Heart right ventricle (tissue), 16 donors: ENCODE measurements around the gene ALKBH2. TPM values are rescaled to one million over a fixed set of nuclear protein-coding genes. Genes with fewer than 3 reads are reported as not detected.

Experiments used
- ATAC-seq, 8 donors: fragments of 200-7000 bp; cut with Tn5 transposase; one replicate each; pipeline ENCODE4 v1.9.1; 2020; ENCODE audit warnings: mild to moderate bottlenecking in 8 of 8, moderate library complexity in 8 of 8, moderate number of reproducible peaks in 1 of 8
- DNase-seq, 2 donors: peaks; one replicate each; pipeline ENCODE4 v3.0.0-alpha.2; 2020
- H3K27ac ChIP-seq, 10 donors: fragments of 200-600 bp; sonication (generic) in 2 of 10; one replicate each; pipeline versions ENCODE4 v1.5.0 to v1.8.0; 2020 to 2022; ENCODE audit warnings: mild to moderate bottlenecking in 3 of 10
- H3K27me3 ChIP-seq, 7 donors: fragments of 200-600 bp; one replicate each; pipeline ENCODE4 v1.8.0; 2021 to 2022; ENCODE audit warnings: mild to moderate bottlenecking in 2 of 7
- H3K36me3 ChIP-seq, 9 donors: fragments of 200-600 bp; sonication (generic) in 1 of 9; one replicate each; pipeline versions ENCODE4 v1.5.0 to v1.8.0; 2020 to 2022; ENCODE audit warnings: mild to moderate bottlenecking in 2 of 9
- H3K4me1 ChIP-seq, 9 donors: fragments of 200-600 bp; sonication (generic) in 1 of 9; one replicate each; pipeline versions ENCODE4 v1.5.0 to v1.8.0; 2020 to 2022; ENCODE audit warnings: mild to moderate bottlenecking in 4 of 9
- H3K4me3 ChIP-seq, 10 donors: fragments of 200-600 bp; sonication (generic) in 2 of 10; one replicate each; pipeline versions ENCODE4 v1.5.0 to v1.8.0; 2020 to 2022; ENCODE audit warnings: mild to moderate bottlenecking in 7 of 10, moderate library complexity in 2 of 10
- H3K9me3 ChIP-seq, 11 donors: fragments of 200-600 bp in 10 of 11; sonication (generic) in 2 of 11; one replicate each; pipeline versions ENCODE4 v1.5.0 to v1.8.0; 2013 to 2022; ENCODE audit warnings: mild to moderate bottlenecking in 2 of 11, control low read depth in 1 of 11, moderate library complexity in 1 of 11
- WGBS, 2 donors: extraction: QIAGEN DNeasy Blood & Tissue Kit; methylation state at CpG; one replicate each; pipeline ENCODE4 v1.1.7; 2013; ENCODE audit warnings: inconsistent platforms in 1 of 2; 5-methylcytosine and 5-hydroxymethylcytosine counted together
- intact Hi-C, 10 donors: fragments of 100-400 bp; cut with DNase I; formaldehyde crosslinking; loops; one replicate each; pipeline versions ENCODE4 v1.11.1 to v1.14.2; 2022
- polyA plus RNA-seq, 2 donors: library from polyadenylated mRNA; stranded (reverse); fragments of 200-250 nt; gene quantifications; one replicate each; pipeline ENCODE4 v1.2.3, GENCODE V29; 2013
- total RNA-seq, 10 donors: library from RNA; stranded (reverse); fragmentation: NEBNext Ultra II Directional in 3 of 10; extraction: Animal tissue kit (Norgen Biotek cat#: 25700) in 3 of 10; gene quantifications; one replicate each; pipeline versions ENCODE4 v1.2.1 to v1.2.4, GENCODE V29; 2021 to 2023
- TF ChIP-seq, protein P1 (sequence below), 9 donors: fragments of 200-600 bp; sonication (generic) in 2 of 9; IDR thresholded peaks; one replicate each; pipeline versions ENCODE4 v1.5.0 to v1.8.0; 2021 to 2022; ENCODE audit warnings: antibody characterized with exemption in 9 of 9, mild to moderate bottlenecking in 5 of 9, moderate library complexity in 1 of 9
- donor health status: Arrhythmogenic right ventricular cardiomyopathy.
- donor health status: ischemic (EF 13 %, LVEDD 7.1; RV severe dilation, severe dysfunction).
- donor health status: healthy with polysubstance abuse.
- donor health status: DM: no; HTN: yes; CAD: no.
- donor health status: DM: no; HTN: no; CAD: no.
- donor health status: ischemic (EF 25% LVEDD 6.9; RV normal size, moderate dysfunction).
- donor health status: ischemic (EF 25% LVEDD 5.7; RV mildly dilated, moderate dysfunction).
- donor health status: healthy.
- donor health status: DM: yes; HTN: yes; CAD: no.
- donor health status: Ischemic cardiomyopathy.
- donor health status: ischemic (EF 35%, LVEDD 5.7; RV mildly dilated, moderate dysfunction).
- donor health status: nonischemic (EF 11% LVEDD 7.7; RV severe dilation, severe dysfunction).
- donor health status: DM: yes; HTN: yes; CAD: no.
- donor health status: PGD.
- donor health status: ischemic (EF 29% LVEDD 5.4; RV normal size, mild dysfunction).
- donor health status: nonischemic (EF 23%, LVEDD 6.1; RV moderate dilation, normal function).

ALKBH2 gene
- total and polyA plus RNA-seq, 12 donors = 5.4 to 20.6 (median 7.5) TPM

DNA sequence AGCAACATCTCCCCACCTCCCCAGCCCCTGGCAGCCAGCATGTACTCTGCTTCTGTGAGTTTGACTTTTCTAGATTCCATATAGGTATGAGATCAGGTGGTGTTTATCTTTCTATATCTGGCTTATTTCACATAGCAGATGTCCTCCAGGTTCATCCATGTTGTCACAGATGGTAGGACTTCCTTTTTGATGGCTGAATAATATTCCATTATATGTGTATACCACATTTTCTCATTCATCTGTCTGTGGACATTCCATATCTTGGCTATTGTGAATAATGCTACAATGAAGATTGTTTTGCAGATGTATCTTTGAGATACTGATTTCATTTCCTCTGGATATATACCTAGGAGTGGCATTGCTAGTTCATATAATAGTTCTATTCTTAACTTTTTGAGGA is 18.4 kb downstream of the ALKBH2 start:
- H3K9me3 ChIP-seq = peaks cover 0 to 18% (median 0%) of the 10 kb centered on the region in 11 donors
- ATAC-seq = no peak
- TF ChIP-seq, protein P1, sequence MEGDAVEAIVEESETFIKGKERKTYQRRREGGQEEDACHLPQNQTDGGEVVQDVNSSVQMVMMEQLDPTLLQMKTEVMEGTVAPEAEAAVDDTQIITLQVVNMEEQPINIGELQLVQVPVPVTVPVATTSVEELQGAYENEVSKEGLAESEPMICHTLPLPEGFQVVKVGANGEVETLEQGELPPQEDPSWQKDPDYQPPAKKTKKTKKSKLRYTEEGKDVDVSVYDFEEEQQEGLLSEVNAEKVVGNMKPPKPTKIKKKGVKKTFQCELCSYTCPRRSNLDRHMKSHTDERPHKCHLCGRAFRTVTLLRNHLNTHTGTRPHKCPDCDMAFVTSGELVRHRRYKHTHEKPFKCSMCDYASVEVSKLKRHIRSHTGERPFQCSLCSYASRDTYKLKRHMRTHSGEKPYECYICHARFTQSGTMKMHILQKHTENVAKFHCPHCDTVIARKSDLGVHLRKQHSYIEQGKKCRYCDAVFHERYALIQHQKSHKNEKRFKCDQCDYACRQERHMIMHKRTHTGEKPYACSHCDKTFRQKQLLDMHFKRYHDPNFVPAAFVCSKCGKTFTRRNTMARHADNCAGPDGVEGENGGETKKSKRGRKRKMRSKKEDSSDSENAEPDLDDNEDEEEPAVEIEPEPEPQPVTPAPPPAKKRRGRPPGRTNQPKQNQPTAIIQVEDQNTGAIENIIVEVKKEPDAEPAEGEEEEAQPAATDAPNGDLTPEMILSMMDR (IDR thresholded peaks at IDR 0.05) = no peak
- DNase-seq = no peak
- intact Hi-C loops = no loop called here
- peaks cover 2 to 99% (median 31%) of the 10 kb centered on the region in 9 donors for H3K36me3 ChIP-seq
- H3K4me1 ChIP-seq = no peaks in the 10 kb centered on the region
- H3K27ac ChIP-seq = no peak overlapping the region
- no peaks in the 10 kb centered on the region for H3K27me3 ChIP-seq
- H3K4me3 ChIP-seq = no peak overlapping the region

DNA sequence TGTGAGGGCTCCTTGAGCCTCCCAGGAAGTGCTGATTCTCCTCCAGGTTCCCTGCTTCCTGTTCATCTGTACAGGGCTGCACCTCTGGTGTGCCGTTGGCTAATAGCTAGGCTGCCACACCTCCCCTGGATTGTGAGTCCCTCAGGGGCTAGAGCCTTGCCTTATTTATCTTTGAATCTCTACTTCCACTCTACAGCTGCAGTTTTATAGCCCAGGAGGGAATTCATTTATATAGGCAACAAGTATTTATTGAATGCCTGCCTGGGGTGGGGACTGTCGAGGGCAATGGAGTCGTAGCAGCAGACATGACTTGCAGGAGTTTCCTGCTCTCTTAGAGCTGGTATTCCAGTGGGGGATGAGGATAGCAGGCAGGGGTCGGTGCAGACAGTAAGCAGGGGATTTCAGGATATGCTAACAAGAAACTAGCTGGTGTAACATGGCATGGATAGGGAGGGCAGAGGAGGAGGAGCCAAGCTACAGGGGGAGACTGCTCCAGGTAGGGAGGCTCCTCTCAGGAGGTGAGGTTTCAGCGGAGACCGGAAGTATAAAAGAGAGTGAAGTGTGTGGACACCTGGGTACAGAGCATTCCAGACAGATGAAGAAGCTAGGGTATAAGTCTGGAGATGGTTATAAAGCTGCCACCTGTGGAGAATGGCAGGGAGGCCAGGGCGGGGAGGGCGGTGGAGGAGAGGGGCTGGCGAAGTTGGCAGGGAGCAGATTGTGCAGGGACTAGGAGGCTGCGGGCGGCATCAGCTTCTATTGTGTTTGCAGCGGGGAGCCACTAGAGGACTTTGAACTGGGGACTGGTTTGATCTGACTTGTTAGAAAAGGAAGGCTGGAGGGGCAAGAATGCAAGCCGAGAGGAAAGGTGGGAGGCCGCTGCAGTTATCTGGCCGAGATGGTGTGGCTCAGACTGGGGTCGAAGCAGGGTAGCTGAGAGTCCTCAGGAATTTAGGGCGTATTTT is 23.7 kb downstream of the ALKBH2 start:
- Histone ChIP-seq H3K9me3 (no peaks in the 10 kb centered on the region), H3K4me3 (no peak overlapping the region), H3K36me3 (peaks cover 0 to 96% (median 40%) of the 10 kb centered on the region in 9 donors), H3K4me1 (no peaks in the 10 kb centered on the region), H3K27ac (no peak overlapping the region), H3K27me3 (no peaks in the 10 kb centered on the region)
- DNase-seq (no peak), ATAC-seq (peak in 1 of 8 donors; percentile 22)
- TF ChIP-seq, protein P1 (IDR thresholded peaks at IDR 0.05) = no peak
- intact Hi-C loops = no loop called here
- WGBS, 2 donors = 79 to 85% methylated on average over 17 of the region's 17 CpGs

DNA sequence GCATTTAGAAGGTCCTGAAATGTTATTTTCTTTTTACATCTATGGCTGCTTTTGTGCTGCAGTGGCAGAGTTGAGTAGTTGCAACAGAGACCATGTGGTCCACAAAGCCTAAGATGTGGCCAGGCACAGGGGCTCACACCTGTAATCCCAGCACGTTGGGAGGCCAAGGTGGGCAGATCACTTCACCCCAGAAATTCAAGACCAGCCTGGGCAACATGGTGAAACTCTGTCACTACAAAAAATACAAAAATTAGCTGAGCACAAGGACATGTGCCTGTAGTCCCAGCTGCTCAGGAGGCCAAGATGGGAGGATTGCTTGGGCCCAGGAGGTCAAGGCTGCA is 27.4 kb downstream of the ALKBH2 start:
- H3K9me3 ChIP-seq = peaks cover 0 to 8% (median 0%) of the 10 kb centered on the region in 11 donors
- WGBS, 2 donors = 79 to 87% methylated on average over 1 of the region's 1 CpG
- peaks cover 0 to 90% (median 37%) of the 10 kb centered on the region in 9 donors for H3K36me3 ChIP-seq
- no peak for DNase-seq
- H3K4me3 ChIP-seq = no peak overlapping the region
- no peak for ATAC-seq
- H3K27ac ChIP-seq = no peak overlapping the region
- no peaks in the 10 kb centered on the region for H3K27me3 ChIP-seq
- intact Hi-C loops = no loop called here
- no peaks in the 10 kb centered on the region for H3K4me1 ChIP-seq
- TF ChIP-seq, protein P1 (IDR thresholded peaks at IDR 0.05) = no peak

DNA sequence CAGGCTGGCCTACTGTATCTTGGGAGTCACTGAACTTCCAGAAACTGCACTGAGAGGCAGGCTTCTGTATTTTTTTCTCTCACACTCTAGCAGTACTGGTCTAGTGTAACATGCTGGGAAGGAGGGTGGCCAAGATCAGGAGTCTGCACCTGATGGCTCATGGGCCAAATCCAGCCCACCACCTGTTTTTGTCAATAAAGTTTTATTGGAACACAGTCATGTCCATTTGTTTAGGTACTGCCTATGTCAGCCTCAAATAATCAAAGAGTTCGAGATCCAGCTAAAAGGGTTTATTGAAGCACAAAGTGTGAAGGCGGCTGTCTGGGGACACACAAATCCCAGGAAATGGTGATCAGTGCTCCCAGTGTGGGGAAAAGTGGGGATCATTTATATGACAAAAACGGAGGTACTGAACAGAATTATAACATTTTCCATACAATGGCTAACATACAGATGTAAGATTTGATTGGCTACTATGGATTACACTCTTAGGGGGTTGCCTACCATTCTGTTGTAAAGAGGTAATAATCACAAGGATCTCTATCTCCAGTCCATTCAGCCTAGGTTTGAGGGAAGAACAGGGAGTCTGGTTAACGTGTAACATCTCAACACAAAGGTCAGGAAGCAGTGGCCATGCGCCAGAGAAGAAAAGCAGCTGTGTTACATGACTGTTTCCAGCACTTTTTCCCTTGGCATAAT is 28.0 kb downstream of the ALKBH2 start:
- 86 to 88% methylated on average over 5 of the region's 5 CpGs for WGBS, 2 donors
- intact Hi-C loops = no loop called here
- TF ChIP-seq, protein P1 (IDR thresholded peaks at IDR 0.05) = no peak
- H3K27me3 ChIP-seq = no peaks in the 10 kb centered on the region
- H3K9me3 ChIP-seq = peaks cover 0 to 8% (median 0%) of the 10 kb centered on the region in 11 donors
- no peak for ATAC-seq
- peaks cover 0 to 90% (median 37%) of the 10 kb centered on the region in 9 donors for H3K36me3 ChIP-seq
- DNase-seq = no peak
- no peak overlapping the region for H3K4me3 ChIP-seq
- H3K27ac ChIP-seq = no peak overlapping the region
- no peaks in the 10 kb centered on the region for H3K4me1 ChIP-seq
